OCI-LY7 (cell line): ENCODE measurements around the gene NKX1-1.

Experiments used
- EZH2phosphoT487 ChIP-seq: fragments of 200-600 bp; sonication (generic); IDR thresholded peaks from 2 replicates; pipeline ENCODE4 v1.6.1; 2018; ENCODE audit warnings: low read depth, borderline replicate concordance, mild to moderate bottlenecking, mixed run types, antibody characterized with exemption, low read length, moderate library complexity, mixed read lengths
- TF ChIP-seq, protein P1 (sequence below): fragments of 200-600 bp; sonication (generic); conservative IDR thresholded peaks from 2 replicates; pipeline ENCODE4 v1.5.1; 2014; ENCODE audit warnings: mild to moderate bottlenecking, antibody characterized with exemption, low read length, moderate library complexity, mixed read lengths

DNA sequence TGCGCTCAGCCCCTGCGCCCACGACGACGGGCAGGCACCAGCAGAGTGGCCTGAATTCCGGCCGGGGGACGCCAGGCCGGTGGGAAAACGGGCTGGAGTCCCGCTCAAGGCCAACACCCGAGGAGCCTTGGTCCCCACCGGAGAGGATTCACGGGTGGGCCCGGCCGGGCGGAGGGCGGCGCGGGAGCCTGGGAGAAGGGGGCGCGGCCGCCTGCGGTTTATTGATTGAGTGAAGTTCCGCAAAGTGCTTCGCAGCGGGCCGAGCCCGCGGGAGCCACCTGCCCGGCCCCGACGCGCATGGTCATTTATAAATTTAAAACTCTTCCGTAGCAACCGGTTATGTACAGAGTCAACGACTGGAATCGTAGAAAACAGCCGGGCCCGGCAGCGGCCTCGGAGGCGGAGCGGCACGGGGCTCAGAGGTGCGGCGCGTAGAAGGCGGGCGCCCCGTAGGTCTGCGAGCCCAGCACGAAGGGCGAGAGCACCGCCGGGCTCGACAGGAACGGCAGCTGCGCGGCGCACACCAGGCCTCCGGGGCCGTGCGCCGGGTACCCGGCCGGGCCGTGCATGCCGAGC, 3.6 kb downstream of the NKX1-1 start:
- TF ChIP-seq, protein P1, sequence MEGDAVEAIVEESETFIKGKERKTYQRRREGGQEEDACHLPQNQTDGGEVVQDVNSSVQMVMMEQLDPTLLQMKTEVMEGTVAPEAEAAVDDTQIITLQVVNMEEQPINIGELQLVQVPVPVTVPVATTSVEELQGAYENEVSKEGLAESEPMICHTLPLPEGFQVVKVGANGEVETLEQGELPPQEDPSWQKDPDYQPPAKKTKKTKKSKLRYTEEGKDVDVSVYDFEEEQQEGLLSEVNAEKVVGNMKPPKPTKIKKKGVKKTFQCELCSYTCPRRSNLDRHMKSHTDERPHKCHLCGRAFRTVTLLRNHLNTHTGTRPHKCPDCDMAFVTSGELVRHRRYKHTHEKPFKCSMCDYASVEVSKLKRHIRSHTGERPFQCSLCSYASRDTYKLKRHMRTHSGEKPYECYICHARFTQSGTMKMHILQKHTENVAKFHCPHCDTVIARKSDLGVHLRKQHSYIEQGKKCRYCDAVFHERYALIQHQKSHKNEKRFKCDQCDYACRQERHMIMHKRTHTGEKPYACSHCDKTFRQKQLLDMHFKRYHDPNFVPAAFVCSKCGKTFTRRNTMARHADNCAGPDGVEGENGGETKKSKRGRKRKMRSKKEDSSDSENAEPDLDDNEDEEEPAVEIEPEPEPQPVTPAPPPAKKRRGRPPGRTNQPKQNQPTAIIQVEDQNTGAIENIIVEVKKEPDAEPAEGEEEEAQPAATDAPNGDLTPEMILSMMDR = no peak
- TF ChIP-seq EZH2phosphoT487 = no peak
